Fibroblast of lung (primary cell): ENCODE data around the gene UBTF. TPM values are rescaled to one million over a fixed set of nuclear protein-coding genes. Genes with fewer than 3 reads are reported as not detected.

Source experiments
- DNase-seq, 2 donors: peaks; one replicate each; pipeline versions ENCODE4 v3.0.0 to v3.0.0-alpha.2; 2010; ENCODE audit warnings: low read depth in 2 of 2
- H2AFZ ChIP-seq: 2 replicates; pipeline ENCODE4 v1.5.1; 2012; ENCODE audit warnings: low read length, control low read depth, inconsistent platforms
- H3K27ac ChIP-seq: 2 replicates; pipeline ENCODE4 v1.5.1; 2011; ENCODE audit warnings: low read length, control low read depth; ENCODE audit not compliant: insufficient read depth
- H3K27me3 ChIP-seq: 2 replicates; pipeline ENCODE4 v1.5.1; 2011; ENCODE audit warnings: mild to moderate bottlenecking, low read length; ENCODE audit not compliant: control insufficient read depth, insufficient read depth
- H3K36me3 ChIP-seq: 2 replicates; pipeline ENCODE4 v1.5.1; 2011; ENCODE audit warnings: low read length; ENCODE audit not compliant: control insufficient read depth, insufficient read depth
- H3K4me1 ChIP-seq: 2 replicates; pipeline ENCODE4 v1.5.1; 2011; ENCODE audit warnings: low read length; ENCODE audit not compliant: control insufficient read depth, insufficient read depth; ENCODE audit errors: extremely low read depth
- H3K4me2 ChIP-seq: 2 replicates; pipeline ENCODE4 v1.5.1; 2011; ENCODE audit warnings: low read length, control low read depth; ENCODE audit not compliant: insufficient read depth; ENCODE audit errors: extremely low read depth
- H3K4me3 ChIP-seq, 4 experiments: fragments of 200-600 bp in 1 of 4; sonication (generic) in 1 of 4; replicated peaks in 1 of 4; 2 replicates each; pipeline ENCODE4 v1.5.1; 2011 to 2016; ENCODE audit warnings: low read length in 4 of 4, low read depth in 3 of 4, mild to moderate bottlenecking in 3 of 4, control low read depth in 2 of 4, inconsistent platforms in 1 of 4, mixed read lengths in 1 of 4; ENCODE audit not compliant: insufficient read depth in 1 of 4; ENCODE audit errors: control extremely low read depth in 1 of 4
- H3K79me2 ChIP-seq: 2 replicates; pipeline ENCODE4 v1.5.1; 2012; ENCODE audit warnings: mild to moderate bottlenecking, low read length, inconsistent platforms; ENCODE audit not compliant: control insufficient read depth, insufficient read depth
- H3K9ac ChIP-seq: 2 replicates; pipeline ENCODE4 v1.5.1; 2011; ENCODE audit warnings: mild to moderate bottlenecking, low read length, control low read depth; ENCODE audit not compliant: insufficient read depth
- H3K9me3 ChIP-seq: 2 replicates; pipeline ENCODE4 v1.5.1; 2012; ENCODE audit warnings: low read depth, low read length; ENCODE audit not compliant: control insufficient read depth, insufficient read depth
- H4K20me1 ChIP-seq: 2 replicates; pipeline ENCODE4 v1.5.1; 2011; ENCODE audit warnings: low read length; ENCODE audit not compliant: control insufficient read depth, insufficient read depth; ENCODE audit errors: extremely low read depth
- CTCF ChIP-seq, 2 donors: IDR thresholded peaks in 1 of 2; conservative IDR thresholded peaks in 1 of 2; 1 replicate in 1 of 2; 2 replicates in 1 of 2; pipeline ENCODE4 v1.5.1; 2011 to 2012; ENCODE audit warnings: low read length in 2 of 2, control low read depth in 1 of 2, inconsistent platforms in 1 of 2, low read depth in 1 of 2, mild to moderate bottlenecking in 1 of 2
- EZH2 ChIP-seq: IDR thresholded peaks from 2 replicates; pipeline ENCODE4 v1.5.1; 2012; ENCODE audit warnings: low read length, control low read depth, mild to moderate bottlenecking; ENCODE audit errors: missing control alignments
- polyA plus RNA-seq, 2 donors: library from polyadenylated mRNA; depleted of rRNA in 1 of 2; stranded (reverse) in 1 of 2; unstranded in 1 of 2; fragments of >200 nt; gene quantifications; 2 replicates each; pipeline ENCODE4 v1.2.1, GENCODE V29; 2011 to 2012; ENCODE audit warnings: missing spikeins in 1 of 2
- total RNA-seq: library from RNA; depleted of rRNA; stranded (reverse); fragments of >200 nt; gene quantifications from 2 replicates; pipeline ENCODE4 v1.2.1, GENCODE V29; 2014

Gene UBTF
- total and polyA plus RNA-seq, 2 donors (not counting 1 experiment from before 2014, with no cell fraction given): 25.1 to 42.1 TPM

GRCh38 chr17:44203731-44204440 is 15.6 kb downstream of the UBTF start:
- H3K9me3 ChIP-seq: no peaks in the 10 kb centered on the region
- H3K27me3 ChIP-seq: no peaks in the 10 kb centered on the region
- DNase-seq: peak; percentile 40 to 72
- H3K4me3 ChIP-seq: no peak overlapping the region
- peaks cover under 1% of the 10 kb centered on the region for H3K79me2 ChIP-seq
- H3K36me3 ChIP-seq: peaks cover 11% of the 10 kb centered on the region
- TF ChIP-seq CTCF (conservative IDR thresholded peaks at IDR 0.05 in 1 of 2, IDR thresholded peaks at IDR 0.05 in 1 of 2; ENCODE audit: low read depth in 1 of 2, low read length in 2 of 2): peak; percentile 64 to 83
- no peak for TF ChIP-seq EZH2
- peaks cover 31% of the 10 kb centered on the region for H3K4me1 ChIP-seq
- peak overlapping the region; percentile 6 for H3K27ac ChIP-seq
- H3K9ac ChIP-seq: no peak overlapping the region
- no peak overlapping the region for H2AFZ ChIP-seq
- H4K20me1 ChIP-seq: no peaks in the 10 kb centered on the region
- no peak overlapping the region for H3K4me2 ChIP-seq

- no peaks in the 10 kb centered on the region for H3K9me3 ChIP-seq
- H3K4me2 ChIP-seq: peak overlapping the region; percentile 66
- no peak overlapping the region for H3K4me3 ChIP-seq
- peak in 1 of 2 donors; percentile 48 for DNase-seq
- H3K36me3 ChIP-seq: peaks cover 13% of the 10 kb centered on the region
- no peaks in the 10 kb centered on the region for H3K27me3 ChIP-seq
- TF ChIP-seq CTCF (conservative IDR thresholded peaks at IDR 0.05 in 1 of 2, IDR thresholded peaks at IDR 0.05 in 1 of 2; ENCODE audit: low read depth in 1 of 2, low read length in 2 of 2) (no peak), EZH2 (no peak)
- no peaks in the 10 kb centered on the region for H4K20me1 ChIP-seq
- H3K79me2 ChIP-seq: peaks cover 12% of the 10 kb centered on the region
- H3K4me1 ChIP-seq: peaks cover 29% of the 10 kb centered on the region
- peak overlapping the region; percentile 43 for H3K27ac ChIP-seq
- H3K9ac ChIP-seq: no peak overlapping the region
- no peak overlapping the region for H2AFZ ChIP-seq
These were observed 16.7 kb downstream of the UBTF start for GRCh38 chr17:44202756-44203155.

- peak overlapping the region; percentile 85 for H3K9ac ChIP-seq
- H4K20me1 ChIP-seq: no peaks in the 10 kb centered on the region
- H3K4me3 ChIP-seq: peak overlapping the region; percentile 49 to 71 (median 64)
- H3K27me3 ChIP-seq: no peaks in the 10 kb centered on the region
- DNase-seq: no peak
- peak overlapping the region; percentile 66 for H2AFZ ChIP-seq
- H3K27ac ChIP-seq: peak overlapping the region; percentile 87
- H3K36me3 ChIP-seq: peaks cover 14% of the 10 kb centered on the region
- peaks cover 28% of the 10 kb centered on the region for H3K4me1 ChIP-seq
- TF ChIP-seq CTCF (conservative IDR thresholded peaks at IDR 0.05 in 1 of 2, IDR thresholded peaks at IDR 0.05 in 1 of 2; ENCODE audit: low read depth in 1 of 2, low read length in 2 of 2) (no peak), EZH2 (no peak)
- peaks cover 23% of the 10 kb centered on the region for H3K79me2 ChIP-seq
- H3K9me3 ChIP-seq: no peaks in the 10 kb centered on the region
- H3K4me2 ChIP-seq: peak overlapping the region; percentile 91
These were observed 18.9 kb downstream of the UBTF start for GRCh38 chr17:44200478-44201155.
